ENCODE data around the gene LGR6. TPM values are rescaled to one million over a fixed set of nuclear protein-coding genes. Genes with fewer than 3 reads are reported as not detected.

The LGR6 gene
- total RNA-seq, 1 experiment from 2014 or later: 1.0 TPM

GRCh38 chr1:202165267-202165941, 28.2 kb upstream of the LGR6 start:
- H4K8ac ChIP-seq (replicated peaks; ENCODE audit: insufficient read length, low read depth, low read length): no peak overlapping the region
- no peaks in the 10 kb centered on the region for H3K9me3 ChIP-seq (ENCODE audit: control insufficient read depth, low read depth, low read length)
- no peak overlapping the region for H2AFZ ChIP-seq (ENCODE audit: low read length)
- H3K27ac ChIP-seq (ENCODE audit: insufficient read length, low read depth, low read length): no peak overlapping the region
- H3K4me2 ChIP-seq (ENCODE audit: insufficient read depth, insufficient read length, low read length): no peak overlapping the region
- Mint-ChIP-seq H3K4me1 (peaks cover 28 to 59% of the 10 kb centered on the region in 2 experiments), H3K27ac (peak overlapping the region in 1 of 3 experiments; percentile 34; a peak in 2 of 7 replicates), H3K27me3 (ENCODE audit: low read depth) (peaks cover 2% of the 10 kb centered on the region), H3K36me3 (ENCODE audit: insufficient read depth in 1 of 3, low read depth in 3 of 3) (no peaks in the 10 kb centered on the region; a peak in 1 of 7 replicates), H3K9me3 (no peaks in the 10 kb centered on the region), H3K4me3 (no peak overlapping the region)
- no peak for TF ChIP-seq CTCF (conservative IDR thresholded peaks at IDR 0.05)
- H2BK20ac ChIP-seq (ENCODE audit: low read depth, low read length, poor library complexity, severe bottlenecking): no peak overlapping the region
- WGBS (ENCODE audit: extremely low coverage, insufficient read length, low lambda C conversion rate): no CpG with 5 or more reads among the region's 20 CpGs
- H2AK5ac ChIP-seq (ENCODE audit: insufficient read length, low read length): no peak overlapping the region
- H3K27me3 ChIP-seq (ENCODE audit: insufficient read depth, low read length): no peaks in the 10 kb centered on the region
- H2BK5ac ChIP-seq (ENCODE audit: insufficient read length, low read length): no peak overlapping the region
- no peak overlapping the region for H3K56ac ChIP-seq (ENCODE audit: insufficient read length, low read depth, low read length)
- no peak overlapping the region for H2BK15ac ChIP-seq (ENCODE audit: low read depth, low read length)
- no peaks in the 10 kb centered on the region for H3K79me2 ChIP-seq (ENCODE audit: insufficient read depth, low read length)
- no peak overlapping the region for H3K4ac ChIP-seq (ENCODE audit: low read depth, low read length)
- H2BK120ac ChIP-seq (ENCODE audit: low read depth, low read length, poor library complexity, severe bottlenecking): no peak overlapping the region
- no peaks in the 10 kb centered on the region for H3K4me1 ChIP-seq (ENCODE audit: insufficient read depth, low read length)
- H3K9ac ChIP-seq (ENCODE audit: extremely low read depth, insufficient read length, low read length): no peak overlapping the region
- H3K23ac ChIP-seq (ENCODE audit: insufficient read length, low read depth, low read length): no peak overlapping the region
- H3K18ac ChIP-seq (ENCODE audit: insufficient read length, low read depth, low read length): no peak overlapping the region
- no peaks in the 10 kb centered on the region for H4K20me1 ChIP-seq (ENCODE audit: control insufficient read depth, insufficient read depth, insufficient read length)
- no peak overlapping the region for H4K5ac ChIP-seq (ENCODE audit: insufficient read length, low read depth, low read length)
- H4K91ac ChIP-seq (ENCODE audit: insufficient read length, low read depth, low read length): no peak overlapping the region
- no peaks in the 10 kb centered on the region for H3K79me1 ChIP-seq (ENCODE audit: insufficient read depth, low read depth, low read length, poor library complexity, severe bottlenecking)
- no peak overlapping the region for H3T11ph ChIP-seq (ENCODE audit: low read length)
- no peak overlapping the region for H3K14ac ChIP-seq (ENCODE audit: insufficient read depth, low read length)
- H3K23me2 ChIP-seq (ENCODE audit: insufficient read length, low read depth, low read length, poor library complexity, severe bottlenecking): no peaks in the 10 kb centered on the region
- no peak for DNase-seq
- H2BK12ac ChIP-seq (ENCODE audit: insufficient read length, low read depth, low read length): no peak overlapping the region

Data from H9 (cell line).